Putamen (tissue), 1 donor: Measurements from ENCODE around the gene GALNT18.

Experiments used
- DNase-seq: peaks from one replicate; pipeline ENCODE4 v3.0.0-alpha.2; 2016; ENCODE audit warnings: low spot score

Gene GALNT18

DNA sequence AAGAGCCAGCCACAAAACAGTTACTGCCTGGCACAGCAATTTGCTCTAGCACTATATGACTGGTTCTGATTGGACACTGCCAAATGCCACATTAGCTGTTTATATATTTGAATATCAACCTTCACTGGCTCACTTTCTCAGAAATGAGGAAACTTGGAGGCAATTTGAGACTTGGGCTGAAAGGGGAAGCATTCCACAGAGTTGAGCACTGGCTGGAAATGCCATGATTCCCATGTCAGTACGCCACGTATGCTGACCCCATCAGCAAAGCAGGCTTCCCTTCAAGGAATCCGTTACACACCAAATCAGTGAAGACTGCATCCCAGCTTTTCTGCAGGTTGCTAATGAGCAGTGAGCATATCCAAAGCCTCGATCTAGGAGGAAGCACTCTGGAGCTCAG lies 34.7 kb downstream of the GALNT18 start:
- DNase-seq, result no peak

DNA sequence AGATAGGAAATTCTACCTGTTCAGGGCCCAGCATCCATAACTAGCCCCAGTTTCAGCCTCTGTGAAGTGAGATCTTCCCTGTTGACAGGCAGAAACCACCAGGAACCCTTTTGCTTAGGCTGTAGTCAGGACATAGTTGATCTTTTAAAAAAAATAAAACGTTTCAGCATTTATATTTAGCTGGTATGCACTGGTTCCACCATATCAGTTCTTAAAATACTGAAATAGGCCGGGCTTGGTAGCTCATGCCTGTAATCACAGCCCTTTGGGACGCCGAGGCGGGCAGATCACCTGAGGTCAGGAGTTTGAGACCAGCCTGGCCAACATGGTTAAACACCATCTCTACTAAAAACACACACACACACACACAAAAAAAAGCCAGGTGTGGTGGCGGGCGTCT lies 35.3 kb downstream of the GALNT18 start:
- DNase-seq, result no peak

DNA sequence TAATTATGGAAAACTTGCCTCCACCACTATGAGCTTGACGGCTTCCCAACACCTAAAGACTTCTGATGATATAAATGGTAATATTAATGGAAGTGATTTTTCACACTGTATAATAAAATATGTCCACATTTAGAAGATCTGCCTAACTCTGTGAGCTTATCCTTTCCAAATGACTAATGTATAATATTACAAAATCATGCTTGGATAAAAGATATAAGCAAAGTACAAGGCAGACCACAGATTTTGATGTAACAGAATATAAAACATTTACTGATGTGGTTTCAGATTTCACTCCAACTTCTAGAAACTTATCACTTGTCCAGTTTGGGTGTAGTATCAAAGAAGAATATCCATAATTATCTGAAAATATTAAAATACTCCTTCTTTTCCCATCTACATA lies 36.9 kb downstream of the GALNT18 start:
- DNase-seq, result no peak

DNA sequence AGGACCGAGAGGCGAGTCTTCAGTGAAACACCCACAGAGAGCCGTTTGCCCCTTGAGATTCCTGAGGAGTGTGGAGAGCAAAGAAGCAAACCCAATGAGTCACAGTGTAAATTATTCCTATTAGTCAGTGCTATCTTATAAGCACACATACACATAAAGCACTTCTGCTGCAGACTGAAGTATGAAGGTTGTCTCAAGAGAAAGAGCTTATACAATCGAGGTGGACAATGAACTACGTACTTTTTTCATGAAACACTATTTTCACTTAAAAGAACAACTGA lies 37.3 kb downstream of the GALNT18 start:
- DNase-seq, result no peak

DNA sequence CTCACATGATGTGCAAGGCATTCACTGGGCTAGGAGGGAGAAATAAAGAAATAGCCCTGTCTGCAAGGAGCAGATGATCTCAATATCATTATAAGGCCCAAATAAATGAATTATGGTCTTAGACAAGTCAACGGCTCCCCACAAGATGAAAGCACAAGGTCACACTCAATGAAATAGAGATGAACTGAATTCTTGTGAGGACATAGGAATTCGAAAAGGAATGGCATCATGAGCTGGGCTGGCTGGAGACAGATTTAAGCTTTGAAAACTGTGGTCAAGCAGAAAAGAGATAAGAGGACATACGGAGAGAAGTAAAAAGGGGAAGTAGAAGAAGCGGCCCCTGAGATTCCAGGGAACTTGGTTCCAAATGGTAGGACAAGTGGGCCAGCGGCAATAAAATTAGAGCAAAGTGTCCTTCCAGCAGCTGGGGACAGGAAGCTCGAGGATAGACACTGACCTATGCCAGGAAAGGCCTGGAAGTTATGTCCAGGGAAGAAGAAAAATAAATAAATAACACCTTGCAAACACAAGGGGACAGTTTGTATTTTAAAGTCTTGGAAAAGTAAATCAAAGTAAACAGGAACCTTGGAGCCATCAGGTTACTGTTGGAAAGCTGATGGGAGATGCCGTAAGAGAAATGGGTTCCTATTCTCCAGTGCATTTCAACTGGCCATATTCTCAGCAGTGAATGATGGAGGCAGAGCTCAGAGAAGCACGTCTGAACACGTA lies 37.8 kb downstream of the GALNT18 start:
- no peak for DNase-seq

DNA sequence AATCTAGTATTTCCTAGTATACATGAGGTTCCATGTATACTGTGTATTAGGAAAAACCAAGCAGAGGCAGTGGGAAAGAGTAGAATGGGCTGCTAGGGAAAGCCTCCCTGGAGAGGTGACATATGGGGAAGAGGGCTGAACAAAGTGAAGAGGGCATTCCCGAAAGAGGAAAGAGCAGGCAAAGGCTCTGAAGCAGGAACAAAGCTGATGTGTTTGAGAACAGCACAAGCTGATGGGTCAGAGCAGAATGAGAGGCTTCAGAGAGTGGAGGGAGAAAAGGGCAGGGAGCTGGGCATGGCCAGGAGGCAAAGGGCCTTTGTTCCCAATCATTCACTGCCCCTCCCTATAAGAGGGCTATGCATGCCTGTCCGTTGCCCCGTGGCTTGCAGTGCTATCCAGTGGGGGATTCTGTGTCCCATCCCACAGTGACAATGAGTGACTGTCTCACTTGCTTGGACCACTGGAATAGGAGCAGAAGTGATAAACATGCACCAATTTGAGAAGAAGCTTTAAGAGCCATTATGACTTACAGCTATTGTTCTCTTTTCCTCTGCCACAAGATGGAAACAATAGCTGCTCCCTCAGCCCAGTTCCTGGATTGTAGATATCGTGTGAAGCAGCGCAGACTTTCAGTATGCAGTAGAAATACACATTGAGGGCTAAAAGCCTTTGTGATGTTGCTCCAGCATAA lies 39.6 kb downstream of the GALNT18 start:
- DNase-seq, result peak; percentile 86

DNA sequence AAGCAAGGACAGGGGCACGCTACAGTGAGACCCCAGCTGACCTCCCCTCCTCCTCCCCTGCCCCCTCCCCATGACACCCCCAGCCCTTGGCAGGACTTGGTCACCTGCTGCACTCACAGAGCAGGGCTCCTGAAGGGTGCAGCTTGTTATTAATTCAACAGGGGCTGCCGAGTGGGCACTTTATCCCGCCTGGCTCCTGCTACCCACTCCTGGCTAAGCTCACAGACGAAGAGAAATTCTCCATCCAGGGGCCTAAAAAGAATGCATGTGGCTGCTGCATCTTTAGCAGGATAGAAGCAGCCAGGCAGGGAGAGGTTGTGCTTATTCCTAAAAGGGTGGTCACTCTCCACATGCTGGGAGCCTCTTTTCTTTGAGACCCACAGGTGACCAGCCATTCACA lies 40.3 kb downstream of the GALNT18 start:
- no peak for DNase-seq

DNA sequence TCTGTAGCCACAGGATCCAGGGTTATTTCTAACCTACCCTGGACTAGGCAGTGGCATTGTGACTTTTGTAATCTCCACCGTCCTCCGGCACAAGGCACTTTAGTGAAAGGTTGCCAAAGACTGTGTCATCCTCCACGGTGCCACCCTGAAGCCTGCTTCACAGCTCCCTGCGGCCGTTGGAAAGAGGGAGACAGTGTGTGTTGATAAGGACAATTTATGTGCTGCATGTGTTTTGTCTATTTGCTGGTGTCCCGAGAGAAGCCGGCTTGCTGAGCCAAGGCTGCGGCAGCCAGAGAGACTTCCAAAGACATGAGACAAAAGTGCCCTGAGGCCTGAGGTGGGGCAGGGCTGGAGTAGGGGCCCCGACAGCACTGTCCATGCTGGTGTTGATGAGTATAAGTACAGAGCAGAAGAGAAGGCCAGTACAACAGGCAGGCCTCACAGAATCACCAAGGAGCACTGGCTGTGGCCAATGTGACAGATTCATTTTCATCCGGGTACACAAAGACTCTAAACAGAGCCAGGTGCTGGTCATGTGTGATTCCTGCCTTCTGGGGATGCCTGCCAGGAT lies 40.9 kb downstream of the GALNT18 start:
- DNase-seq, result no peak

DNA sequence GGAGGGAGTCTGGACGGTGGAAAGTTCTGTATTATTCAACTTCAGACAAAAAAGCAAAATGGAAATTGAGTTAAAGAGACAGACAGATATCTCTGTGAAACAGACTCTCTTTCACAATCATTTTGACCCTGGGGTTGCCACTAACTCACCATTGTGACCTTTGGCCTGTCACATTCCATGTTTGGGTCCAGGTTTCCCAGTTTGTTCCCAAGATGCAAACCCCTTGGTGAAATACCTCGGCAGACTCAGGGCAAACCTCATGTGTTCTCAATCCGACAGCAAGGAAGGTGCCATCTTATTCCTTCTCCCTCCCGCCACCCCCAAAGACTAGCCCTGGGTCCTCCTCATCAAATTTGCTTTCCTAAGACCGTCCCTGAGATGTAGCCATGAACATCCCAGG lies 41.8 kb downstream of the GALNT18 start:
- DNase-seq, result no peak

DNA sequence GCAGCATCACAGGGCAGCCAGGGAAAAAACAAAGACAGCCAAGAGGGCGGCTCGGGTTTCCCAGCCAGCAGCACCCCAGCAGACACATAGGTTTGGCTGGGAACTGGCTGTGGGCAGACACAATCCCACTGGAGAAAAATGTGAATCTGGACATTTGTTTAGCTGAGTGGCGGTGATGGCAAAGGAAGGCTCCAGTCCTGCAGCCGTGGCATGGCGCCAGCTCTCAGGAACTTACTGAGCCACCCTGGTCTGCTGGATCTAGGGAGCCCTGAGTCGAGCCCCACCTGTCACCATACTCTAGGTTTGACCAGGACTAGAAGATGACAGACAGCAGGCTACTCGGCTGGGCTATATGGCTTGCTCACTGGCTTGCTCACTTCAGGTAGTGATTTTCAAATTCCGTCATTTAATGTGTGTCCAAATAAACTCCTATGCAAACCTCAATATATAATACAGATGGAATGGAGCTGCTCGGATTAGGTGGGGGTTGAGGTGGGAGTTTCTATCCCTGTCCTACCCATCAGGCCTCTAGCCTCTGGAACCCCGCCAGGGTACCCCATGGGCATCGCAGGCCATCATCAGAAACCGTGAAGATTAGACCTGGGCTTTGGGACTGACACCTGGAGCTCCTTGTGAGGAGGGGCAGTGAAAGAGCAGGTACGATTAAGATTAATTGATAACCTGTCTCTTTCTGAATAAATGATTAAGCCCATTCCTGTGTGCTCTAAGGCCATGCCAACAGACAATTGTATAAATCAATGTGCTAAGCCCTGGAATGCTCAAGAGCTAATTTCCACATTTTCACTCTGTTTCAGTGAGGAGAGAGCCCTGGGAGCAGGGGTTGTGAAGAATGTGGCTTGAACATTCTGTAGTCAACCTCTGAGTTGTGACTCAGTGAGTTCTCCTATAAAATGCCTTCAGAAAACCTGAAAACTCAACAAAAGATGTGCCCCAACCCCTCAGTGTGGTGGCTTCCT lies 42.5 kb downstream of the GALNT18 start:
- DNase-seq, result no peak

DNA sequence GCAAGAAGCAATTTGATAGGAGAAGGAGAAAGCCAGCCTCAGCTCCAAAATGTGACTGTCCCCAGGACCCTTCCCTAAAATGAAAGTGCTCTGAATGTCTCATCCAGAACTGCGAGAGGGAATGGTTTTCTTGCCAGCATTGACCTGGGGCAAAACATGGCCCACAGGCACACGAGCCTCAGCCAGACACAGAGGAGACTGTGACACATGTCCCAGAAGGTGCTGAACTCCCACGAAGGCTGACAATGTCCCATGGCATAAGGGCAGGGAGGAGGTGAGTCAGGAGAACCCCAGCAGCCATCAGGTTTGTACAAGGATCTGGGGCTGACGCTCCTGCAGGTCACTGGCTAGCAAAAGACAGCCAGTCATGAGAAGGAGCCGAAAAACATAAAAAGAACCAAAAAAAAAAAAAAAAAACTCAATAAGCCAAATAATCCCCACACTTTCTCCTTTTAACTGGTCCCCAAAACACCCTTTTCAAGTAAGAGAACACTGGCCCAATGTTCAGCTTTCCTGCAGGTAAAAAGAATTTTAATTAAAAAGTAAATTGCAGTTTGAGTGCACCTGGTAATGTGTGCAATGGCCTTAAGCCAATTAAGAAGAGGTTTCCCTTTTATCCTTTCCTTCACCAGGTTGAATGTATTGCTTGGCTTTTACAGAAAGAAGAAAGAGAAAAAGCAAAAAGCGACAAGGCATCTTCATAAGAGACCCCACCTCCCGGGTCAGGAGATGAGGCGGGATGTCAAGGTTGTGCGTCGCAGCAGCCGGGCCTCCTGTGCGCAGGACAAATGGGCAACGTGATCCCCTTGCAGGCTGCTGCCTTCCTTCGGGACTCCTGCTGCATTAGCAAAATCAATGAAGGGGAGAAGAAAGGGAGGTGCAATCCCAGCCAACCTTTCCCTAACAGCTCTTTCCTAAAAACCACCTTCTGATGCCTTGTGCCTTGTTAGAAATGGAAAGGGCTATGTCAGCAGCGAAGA lies 43.6 kb downstream of the GALNT18 start:
- DNase-seq, result no peak

DNA sequence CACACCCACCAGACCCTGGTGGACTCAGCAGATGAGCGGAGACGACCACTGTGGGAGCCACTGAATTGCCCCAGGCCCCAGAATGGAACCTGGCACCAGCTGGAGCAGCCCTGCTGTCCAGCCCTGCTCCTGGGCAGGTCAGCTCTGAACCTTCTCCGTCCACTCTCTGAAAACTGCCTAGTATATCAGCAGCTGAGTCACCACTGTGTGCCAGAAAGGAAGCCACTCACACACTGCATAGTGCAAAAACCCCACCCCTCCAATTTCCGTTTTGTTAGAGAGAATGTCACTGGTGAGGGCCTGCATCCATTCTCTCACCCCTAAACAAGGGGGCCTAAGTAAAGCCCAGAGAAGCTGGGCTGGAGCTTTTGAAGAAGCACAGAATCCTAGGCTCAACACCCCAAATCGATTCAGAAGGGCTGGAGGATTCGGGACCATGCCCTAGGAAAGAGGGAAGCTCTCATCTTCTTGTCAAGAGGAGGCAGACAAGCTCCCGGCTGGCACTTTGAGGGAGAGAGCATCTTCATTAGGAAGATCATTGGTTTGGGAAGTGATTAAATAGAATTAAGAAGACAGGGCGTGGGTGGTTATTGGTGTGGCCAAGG lies 44.5 kb downstream of the GALNT18 start:
- DNase-seq, result no peak

DNA sequence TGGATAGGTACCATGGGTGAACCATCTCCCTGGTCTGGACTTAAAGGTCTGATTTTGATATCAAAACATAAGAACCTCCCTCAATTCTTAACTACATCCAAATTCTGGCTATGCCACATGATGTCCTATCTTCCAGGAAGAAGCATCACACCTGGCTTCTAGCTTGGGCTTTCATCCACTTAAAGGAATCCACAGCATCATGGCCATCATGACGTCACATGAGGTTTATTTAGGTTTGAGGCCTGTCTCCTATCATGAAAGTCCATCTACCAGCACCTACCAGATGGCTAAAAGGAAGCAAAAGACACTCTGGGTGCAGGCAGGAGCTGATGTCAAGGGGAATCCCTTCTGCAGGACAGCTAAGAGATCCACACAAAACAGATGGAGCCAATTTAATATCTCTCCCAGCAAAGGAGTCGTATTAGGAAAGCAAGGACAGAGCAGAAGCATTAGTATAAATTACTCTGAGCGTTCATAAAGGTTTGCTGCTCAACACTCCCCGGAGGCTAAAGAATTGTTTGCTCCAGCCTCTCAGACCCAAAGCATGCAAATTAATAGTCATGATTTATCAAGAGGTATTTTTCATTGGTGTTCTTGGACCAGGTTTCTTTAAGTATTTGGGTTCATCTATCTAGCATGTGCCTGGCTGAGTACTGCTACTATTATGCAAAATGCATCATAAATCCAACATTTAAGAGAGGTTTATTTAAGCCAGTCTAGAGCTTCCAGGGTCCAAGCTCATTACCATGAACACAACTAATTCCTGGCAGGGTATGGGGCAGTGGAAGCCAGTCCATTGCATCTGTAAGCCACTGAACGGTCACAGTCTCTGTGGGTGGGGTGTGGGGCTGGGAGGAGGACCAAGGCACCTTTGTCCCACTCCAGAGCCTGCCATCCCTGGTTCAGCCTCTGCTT lies 47.2 kb downstream of the GALNT18 start:
- no peak for DNase-seq

DNA sequence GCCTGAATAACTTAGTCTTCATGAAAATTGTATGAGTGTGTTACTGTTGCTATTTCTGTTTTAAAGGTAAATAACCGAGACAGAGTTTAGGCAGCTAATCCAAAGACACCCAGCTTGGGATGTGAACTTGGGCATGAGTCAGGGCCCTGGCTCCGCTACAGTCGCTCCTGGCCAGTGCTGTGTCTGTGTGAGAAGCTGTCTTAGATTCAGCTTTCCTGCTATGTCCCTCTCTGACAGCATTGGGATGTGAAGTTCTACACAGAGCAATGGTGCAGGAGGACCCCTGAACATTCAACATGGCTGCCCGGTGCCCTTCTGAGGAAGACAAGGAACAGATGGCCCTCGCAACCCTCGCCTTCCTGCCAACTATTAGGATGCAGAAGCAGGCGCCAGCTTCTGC lies 49.4 kb downstream of the GALNT18 start:
- DNase-seq, result no peak

DNA sequence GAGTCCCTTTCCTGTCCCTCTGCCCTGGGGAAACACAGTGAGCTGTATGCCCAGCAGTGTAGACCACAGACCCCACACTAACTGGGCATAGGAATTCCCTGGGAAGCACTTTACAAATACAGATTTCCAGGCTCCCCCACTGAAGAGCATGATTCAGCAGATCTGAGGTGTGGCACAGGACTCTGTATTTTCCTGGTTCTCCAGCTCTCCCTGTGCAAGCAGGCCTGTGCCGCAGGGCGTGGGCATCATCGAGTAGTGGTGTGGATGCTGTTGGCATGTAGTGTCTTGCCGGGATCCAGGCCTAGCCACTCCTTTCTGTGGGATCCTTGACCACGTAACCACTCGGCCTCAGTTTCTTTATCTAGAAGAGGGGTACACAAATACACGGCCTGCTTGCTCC lies 49.9 kb downstream of the GALNT18 start:
- DNase-seq, result no peak

DNA sequence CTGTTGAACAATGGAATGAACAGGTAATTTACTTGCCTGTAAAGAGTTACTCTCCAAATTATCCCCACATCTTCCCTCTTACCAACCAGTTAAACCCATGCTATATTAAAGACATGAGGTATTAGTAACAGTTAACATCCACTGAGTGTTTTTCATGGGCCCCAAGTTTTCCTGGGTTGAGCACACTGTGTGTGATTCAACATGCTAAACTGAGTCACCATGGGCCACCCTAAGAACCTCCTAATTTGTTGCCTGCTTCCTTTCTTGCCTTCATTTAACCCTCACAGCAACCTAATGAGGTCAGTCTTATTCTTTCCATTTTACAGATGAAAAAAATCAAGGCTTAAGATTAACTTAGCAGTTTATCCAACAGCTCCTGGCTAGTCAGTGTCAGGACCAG lies 51.0 kb downstream of the GALNT18 start:
- DNase-seq, result no peak

DNA sequence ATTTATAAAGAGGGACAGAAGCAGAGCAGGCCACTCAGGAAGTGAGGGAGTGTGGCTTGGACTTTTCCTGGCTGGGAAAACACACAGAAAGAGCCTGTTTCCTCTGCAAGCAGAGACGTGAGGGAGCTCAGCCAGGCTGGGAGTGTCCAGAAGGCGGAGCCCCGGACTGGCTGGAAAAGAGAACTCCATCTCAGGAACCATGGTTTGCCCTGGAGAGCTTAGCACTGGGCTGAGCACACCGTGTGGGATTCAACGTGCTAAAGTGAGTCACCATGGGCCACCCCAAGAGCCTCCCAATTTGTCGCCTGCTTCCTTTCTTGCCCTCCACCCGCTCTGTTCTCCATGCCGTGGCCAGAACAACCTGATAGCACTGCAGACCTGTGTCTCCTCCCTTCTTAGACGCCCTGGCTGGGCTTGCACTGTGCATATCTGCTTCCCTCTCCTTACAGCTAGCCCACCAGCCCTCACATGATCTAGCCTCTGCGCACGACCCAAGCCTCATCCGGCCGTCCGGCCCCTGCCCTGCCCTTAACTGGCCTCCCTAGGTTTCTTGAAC lies 51.8 kb downstream of the GALNT18 start:
- no peak for DNase-seq

DNA sequence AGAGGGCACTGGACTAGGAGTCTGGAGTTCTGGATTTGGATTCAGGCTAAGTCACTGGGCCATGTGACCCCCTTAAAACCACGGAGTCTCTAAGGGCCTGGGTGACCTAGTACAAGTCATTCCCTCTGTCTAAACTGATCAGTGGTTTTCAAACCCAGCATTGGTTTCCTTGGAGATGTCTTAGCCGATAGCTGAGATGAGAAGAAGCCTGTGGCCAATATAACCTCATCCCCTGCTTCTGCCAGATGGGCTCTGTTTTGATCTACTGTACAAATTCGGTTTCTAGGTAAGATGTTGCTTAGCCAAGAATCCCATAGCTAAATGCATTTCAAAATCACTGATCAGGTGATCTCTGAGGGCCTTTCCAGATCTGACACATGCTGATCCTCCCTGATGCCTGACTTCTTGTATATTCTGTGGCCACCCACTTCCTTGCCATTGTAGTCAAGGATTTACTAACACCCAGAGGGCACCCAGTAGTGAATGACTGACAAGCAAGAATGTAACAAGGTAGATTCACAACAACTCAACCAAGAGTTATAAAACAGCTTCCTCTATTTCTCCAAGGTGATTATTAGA lies 53.1 kb downstream of the GALNT18 start:
- DNase-seq, result no peak
